Activated CD4-positive, CD25-positive, alpha-beta regulatory T cell (primary cell): ENCODE data around the gene TMEM204.
A peak's percentile ranks its signal among the peaks of the same experiment; 100 is the strongest.

Experiments
- DNase-seq, 4 experiments: peaks; one replicate each; lab custom pipeline; 2025; lab: John Stamatoyannopoulos, UW

Gene TMEM204

DNA sequence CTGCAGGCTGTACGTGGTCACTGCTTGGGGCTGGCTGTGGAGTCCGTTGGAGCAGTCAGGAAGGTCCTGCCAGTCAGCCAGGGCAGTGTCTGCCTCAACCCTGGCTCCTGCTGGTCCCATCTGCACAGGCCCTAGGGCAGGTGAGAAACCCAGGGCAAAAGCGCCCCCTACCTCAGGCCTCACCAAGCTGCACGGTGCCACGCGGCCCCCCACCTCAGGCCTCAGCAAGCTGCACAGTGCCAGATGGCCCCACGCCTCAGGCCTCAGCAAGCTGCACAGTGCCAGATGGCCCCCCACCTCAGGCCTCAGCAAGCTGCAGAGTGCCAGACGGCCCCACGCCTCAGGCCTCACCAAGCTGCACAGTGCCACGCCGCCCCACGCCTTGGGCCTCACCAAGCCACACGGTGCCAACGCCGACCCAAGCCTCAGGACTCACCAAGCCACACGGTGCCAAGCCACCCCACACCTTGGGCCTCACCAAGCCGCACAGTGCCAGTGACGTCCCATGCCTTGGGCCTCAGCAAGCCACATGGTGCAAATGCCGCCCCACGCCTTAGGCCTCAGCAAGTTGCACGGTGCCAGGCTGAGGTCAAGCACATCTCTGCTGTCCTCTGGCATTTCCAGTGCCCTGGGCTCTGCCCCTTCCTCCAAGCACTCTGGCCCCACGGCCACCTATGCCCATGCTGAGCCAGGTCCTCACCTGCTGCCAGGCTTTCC, 5.5 kb downstream of the TMEM204 start:
- DNase-seq: no peak

DNA sequence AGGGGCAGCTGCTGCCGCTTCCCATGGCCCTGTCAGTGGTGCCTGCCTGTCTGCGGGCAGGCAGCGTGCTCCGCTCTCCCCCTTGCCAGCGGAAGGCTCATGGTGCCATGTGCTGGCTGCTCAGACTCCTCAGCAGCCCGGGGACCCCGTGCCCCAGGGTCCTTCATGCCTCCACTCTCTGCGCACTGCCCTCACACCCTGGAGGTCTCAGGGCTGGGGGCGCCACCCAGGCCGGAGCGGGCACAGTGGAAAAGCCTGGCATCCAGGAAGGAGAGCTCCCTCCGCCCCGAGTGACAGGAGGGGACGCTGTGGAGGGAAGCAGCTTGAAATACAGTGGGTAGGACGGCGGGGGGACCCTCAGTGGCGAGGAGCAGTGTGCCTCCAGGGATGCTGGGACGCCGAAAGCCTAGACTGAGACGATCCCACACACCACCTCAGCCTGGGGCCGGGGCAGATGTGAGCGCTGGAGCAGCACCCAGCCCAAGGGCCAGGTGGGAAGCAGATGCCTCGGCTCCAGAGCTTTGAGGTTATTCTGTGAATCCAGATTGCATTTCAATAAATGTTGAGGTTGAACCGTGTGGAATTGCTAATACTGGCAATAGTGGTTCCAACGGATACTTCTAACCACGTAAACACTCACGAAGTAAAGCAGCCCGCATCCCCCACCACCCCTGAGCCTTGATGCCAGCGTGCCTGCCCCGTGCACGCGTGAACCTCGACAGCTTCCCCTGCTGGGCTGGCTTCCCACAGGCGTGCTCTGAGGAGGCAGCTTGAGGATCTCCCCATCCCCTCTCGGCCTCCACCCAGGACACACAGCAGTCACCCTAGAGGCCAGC, 6.5 kb downstream of the TMEM204 start:
- DNase-seq: no peak

DNA sequence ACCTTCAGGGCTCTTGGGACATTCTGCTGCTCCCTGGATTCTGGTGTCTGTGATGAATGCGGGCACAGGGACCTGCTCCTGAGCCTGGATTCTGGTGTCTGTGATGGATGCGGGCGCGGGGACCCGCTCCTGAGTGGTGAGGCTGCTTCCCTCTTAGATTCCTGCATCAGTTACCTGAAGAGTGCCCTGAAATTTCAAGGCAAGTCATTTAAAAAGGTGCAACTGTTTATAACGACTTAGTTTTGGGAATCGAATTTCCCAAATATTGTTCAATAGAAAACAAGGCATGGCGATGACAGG, 7.0 kb downstream of the TMEM204 start:
- no peak for DNase-seq

DNA sequence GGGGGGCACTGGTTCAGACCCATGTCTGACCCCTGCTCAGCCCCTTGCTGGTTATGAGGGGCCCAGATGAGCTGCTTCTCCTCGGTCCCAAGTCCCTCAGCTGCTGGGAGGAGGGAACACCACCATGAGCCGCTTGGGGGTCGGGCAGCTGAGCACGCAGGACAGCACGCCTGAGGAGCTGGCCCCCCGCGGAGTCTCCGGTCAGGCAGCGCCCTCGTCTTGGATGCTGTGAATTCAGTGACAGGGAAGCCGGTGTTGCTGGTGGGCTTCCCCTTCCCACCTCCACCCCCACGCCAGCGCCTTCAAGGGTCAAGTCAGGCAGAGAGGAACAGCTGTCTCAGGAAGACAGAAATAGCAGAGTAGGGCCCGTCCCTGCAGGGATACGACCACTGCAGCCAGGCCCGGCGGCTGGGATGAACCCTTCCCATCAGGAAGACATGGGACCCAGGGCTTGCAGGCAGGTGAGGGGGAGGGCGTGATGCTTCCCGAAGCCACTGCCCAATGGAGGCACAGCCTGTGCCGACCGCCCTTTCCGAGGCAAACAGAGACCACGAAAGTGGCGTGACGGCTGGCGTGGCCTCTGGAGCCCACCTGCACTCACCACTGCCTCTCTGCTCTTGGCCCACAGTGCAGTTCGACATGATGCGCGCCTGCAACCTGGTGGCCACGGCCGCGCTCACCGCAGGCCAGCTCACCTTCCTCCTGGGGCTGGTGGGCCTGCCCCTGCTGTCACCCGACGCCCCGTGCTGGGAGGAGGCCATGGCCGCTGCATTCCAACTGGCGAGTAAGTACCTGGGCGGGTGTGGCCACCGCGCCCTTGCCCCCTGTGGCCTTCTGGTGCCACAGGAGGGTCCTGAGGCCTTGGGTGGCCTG, 8.1 kb downstream of the TMEM204 start:
- no peak for DNase-seq

DNA sequence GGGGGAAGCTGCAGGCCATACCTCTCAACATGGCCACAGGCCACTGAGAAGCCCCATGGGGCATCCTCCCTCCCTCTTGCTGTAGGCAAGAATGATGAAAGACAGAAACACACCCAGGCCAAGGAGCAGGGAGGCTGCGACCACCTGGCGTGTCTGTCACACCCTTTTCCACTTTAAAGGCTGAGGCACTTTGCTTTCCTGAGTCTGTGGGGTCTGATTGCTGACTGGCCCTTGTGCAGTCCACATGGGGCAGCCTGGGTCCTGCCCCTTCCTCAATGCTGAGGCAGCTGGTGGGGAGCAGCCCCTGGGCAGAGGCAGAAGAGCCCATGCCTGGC, 8.7 kb downstream of the TMEM204 start:
- no peak for DNase-seq

DNA sequence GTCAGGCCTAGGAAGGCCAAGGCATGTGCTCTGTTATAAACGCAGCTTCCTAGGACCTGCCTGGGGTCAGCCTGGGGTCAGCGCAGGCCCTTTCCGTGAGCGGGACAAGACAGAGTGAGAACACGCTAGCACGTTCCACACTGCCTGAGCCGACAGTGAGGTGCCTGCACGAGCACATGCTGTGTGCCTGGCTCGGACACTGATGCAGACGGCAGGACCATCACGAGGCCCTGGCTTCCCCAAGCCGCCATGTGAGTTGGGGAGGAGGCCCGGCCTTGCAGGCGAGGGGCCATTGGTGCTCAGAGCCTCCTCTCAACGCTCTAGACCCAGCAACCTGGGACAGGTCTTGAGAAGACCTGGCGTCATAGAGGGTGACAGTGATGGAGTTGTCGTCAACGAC, 9.1 kb downstream of the TMEM204 start:
- no peak for DNase-seq

DNA sequence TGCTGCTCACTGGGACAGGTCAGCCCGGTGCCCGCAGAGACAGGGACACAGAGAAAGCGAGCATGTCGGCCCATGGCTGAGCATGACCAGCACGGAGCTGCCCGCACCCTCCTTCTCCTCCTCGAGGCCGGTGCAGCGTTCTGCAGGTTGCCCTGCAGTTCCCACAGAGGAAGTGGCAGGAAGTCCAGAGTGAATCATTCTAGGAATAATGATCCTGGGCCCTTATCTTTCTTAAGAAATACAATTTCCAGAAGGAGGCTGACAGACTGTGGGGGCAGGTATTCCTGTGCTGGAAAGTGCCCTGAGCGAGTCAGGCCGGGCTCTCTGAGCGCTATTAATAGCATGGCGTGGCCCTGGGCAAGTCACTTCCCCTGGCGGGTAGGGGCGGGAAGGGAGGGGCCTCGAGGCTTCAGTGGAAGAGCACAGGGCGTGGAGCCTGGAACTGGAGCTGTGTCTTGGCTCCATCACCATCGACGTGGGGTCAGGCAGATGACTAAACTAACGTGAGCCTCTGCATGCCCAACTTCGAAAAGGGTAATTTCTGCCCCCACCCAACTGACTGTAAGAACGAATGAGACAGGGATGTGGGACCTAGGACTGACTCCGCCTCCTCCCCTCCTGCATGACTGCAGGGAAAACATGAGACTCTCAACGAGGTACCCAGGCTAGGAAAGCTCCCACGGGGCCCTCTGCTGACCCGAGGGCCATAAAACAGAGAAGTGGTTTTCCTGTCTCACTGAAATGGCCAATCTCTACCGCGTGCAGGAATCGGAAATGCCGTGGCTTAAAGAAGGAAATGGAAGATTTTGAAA, 9.8 kb downstream of the TMEM204 start:
- DNase-seq: peak in 1 of 4 experiments; percentile 58

DNA sequence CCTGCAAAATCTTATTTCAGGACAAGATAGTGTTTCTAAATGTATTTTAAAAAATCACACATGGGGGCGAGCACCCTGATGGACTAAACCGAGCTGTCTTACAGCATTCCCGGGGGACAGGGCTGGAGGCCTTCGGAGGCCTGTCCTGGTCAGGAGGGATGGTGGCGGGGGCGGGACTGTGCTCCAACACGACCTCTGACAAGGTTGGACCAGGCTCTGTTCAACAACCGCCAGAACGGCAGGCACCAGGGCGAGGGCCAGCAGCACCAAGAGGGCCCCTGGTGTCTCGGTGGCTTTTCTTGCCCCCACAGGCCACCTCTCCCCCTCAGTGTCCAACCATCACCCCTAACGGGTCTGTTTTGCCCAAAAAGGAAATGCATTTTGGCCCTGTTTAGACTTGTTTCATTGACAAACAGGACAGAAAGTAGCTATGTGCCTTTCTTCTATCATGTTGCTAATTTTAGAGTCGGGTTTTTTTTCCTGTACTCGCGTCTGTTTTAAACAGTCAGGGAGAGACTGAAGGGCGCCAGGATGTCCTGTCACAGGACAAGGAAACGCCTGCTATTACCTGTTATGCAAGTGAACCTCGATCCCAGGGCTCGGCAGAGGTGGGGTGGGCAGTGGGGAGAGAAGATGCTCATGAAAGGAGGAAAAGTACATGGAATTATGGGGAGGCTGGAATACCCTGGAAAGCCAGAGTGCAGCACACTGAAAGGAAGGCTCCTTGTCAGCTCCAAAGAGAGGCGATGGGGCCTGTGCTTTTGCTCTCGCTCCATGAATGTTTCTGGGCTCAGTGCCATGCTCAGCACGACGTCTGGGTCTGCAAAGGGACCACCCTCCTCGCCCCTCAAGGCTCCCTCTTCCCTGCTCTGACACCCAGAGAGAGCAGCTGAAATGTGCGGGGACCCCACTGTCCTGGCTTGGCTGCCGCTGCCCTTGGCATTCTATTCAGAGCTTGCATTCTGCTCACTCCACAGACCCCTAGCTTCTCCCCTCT, 11.9 kb downstream of the TMEM204 start:
- no peak for DNase-seq

DNA sequence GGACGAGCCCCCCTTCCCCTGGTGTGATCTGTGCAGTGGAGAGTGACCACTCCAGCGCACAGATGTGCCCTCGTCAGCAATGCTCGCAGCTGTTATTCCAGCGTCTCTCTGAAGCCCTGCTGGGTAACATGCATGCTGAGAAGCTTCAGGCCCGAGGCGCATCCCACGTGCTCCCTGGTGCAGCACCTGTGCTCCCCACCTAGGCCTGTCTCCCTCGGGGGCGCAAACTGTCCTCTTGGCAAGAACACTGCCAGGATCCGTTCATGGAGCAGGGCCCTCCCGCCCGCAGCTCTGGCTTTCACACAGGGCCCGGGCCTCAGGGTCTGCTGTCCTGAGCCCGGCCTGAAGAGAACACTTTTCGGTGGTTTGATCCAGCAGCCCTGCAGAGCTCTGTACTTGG, 13.0 kb downstream of the TMEM204 start:
- DNase-seq: no peak

DNA sequence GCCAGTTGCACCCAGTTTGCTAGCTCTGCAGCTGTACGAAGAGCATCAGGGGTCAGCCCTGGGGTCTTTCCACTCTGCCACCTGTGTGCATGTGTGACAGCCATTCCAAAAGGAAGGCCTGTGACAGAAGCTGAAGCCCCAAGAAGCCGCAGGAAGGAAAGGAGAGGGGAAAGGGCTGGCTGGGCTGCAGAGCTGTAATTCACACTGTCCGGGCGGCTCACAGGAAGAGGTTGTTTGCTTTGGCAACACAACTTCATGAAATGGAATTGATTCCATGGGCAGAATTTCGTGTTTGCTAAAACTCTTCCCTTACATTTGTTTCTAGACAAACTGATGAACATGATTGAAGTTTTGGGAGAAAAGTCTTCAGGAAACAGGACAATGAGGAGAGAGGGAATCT, 14.8 kb downstream of the TMEM204 start:
- DNase-seq: no peak

DNA sequence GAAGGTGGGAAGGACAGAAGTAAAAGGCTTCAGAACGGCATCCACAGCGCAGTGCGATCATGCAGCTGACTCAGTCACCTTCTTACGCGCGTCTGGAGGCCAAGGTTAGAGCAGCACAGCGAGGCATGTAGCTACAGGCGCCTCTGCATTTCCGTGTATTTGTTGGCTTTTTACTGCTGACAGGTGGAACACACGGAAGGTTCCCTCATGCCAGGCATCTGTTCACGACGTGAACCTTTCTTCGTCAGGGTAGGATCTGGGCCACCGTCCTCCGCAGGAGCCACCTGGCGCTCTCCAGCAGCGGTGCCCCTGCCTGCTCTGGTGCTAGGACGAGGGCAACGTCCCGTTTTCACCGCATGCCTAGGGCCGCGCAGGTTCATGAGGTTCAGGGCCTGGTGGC, 15.3 kb downstream of the TMEM204 start:
- no peak for DNase-seq

DNA sequence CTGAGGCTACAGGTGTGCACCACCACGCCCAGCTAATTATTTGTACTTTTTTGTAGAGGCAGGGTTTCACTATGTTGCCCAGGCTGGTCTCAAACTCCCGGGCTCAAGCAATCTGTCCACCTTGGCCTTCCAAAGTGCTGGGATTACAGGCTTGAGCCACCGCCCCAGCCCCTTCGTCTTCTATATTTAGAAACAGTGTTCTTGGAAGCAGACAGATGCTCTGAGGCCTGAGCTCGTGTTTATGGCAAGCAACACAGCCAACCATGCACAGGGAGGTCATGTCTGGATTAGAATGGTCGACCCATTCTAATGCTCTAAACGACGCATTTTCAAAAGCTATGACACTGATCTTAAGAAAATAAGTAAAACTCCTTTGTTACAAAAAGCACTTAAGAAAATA, 16.6 kb downstream of the TMEM204 start:
- no peak for DNase-seq

DNA sequence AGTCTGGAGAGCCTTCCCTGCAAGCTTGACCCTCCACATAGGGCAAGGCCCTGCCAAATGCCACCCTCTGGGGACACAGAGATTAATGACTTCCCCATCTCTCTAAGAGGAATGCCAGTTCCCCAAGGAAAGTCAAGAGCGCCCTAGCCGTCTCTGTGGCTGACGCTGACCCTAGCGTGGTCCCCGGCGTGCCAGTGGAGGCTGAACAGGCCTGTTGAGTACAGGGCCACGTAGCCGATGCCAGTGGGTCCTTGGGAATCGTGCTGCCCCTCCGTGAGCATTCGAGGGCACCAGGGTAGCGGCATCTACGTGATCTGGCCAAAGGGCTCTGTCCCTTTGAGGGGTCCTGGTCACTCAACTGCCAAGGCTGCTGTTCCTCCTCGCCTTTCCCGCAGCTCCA, 17.2 kb downstream of the TMEM204 start:
- no peak for DNase-seq

DNA sequence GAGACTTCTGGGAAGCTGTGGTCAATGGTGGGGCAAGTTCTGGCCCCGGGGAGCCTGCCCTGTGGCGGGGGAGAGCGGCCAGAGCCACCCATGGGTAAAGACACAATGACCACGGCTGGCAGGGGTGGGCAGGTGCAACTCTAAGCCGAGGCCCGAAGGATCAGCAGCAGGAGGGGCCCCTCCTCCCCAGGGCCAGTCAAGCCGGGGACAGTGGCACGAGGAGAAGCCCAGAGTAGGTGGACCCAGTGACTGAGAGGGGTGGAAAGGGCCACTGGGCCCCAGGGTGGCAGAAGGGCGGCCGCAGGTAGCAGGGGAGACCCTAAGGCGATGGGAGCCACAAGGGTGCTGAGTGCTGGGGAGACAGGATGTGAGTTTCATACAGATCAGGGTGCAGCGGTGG, 17.7 kb downstream of the TMEM204 start:
- no peak for DNase-seq

DNA sequence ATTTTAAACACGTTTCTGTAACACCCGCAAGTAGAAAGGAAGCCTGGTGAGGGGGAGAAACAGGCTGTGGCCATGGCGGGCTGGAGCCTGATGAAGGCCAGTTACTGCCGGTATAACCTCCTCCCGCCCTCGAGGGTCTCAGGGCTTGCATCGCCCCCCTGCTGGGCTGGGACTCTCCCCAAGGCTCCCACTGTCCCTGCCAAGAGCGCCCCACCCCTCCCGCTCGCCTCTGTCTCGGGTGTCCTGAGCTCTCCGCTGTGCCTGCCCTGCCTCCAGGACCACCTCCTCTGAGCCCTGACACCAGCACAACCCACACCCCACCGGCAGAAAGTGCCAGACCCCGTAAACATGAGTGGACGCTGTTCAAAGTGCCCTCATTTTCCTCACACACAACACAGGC, 18.7 kb downstream of the TMEM204 start:
- DNase-seq: no peak

DNA sequence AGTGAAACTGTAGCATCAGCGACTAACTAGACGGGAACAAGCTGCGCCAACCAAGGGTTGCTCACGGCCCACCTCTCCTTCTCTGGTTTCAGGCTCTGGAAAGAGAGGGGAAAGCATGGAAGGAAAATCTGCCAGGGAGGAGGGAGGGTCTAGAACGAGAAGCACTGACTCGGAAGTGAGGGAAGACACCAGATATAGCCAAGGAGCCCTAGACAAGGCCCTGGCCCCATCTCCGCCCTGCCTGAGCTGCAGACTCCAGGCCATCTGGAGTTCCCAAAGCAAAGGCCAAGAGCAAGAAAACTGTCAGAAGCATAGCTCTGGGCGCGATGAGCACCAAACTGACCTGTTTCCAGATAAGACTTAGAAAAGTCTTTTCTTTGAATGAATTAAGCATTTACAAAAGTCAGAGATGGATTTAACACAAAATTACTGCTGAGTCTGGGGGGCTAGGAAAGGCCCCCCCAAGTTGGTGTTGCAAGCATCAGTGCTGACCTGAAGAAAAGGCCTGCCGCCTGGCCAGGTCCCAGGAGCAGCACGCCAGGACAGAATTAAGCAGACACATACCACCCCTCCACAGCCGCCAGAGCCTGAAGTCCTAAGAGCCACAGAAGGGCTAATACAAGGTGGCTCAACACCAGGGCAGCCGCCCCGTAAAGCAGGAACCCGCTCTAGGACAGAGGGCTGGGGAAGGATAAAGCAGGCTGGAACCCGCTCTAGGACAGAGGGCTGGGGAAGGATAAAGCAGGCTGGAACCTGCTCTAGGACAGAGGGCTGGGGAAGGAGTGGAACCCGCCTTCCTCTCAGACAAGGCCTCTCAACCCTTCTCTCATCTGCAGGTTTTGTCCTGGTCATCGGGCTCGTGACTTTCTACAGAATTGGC, 20.7 kb downstream of the TMEM204 start:
- no peak for DNase-seq

DNA sequence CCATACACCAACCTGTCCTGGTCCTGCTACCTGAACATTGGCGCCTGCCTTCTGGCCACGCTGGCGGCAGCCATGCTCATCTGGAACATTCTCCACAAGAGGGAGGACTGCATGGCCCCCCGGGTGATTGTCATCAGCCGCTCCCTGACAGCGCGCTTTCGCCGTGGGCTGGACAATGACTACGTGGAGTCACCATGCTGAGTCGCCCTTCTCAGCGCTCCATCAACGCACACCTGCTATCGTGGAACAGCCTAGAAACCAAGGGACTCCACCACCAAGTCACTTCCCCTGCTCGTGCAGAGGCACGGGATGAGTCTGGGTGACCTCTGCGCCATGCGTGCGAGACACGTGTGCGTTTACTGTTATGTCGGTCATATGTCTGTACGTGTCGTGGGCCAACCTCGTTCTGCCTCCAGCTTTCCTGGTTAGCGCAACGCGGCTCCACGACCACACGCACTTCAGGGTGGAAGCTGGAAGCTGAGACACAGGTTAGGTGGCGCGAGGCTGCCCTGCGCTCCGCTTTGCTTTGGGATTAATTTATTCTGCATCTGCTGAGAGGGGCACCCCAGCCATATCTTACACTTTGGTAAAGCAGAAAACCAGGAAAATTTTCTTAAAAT, 21.5 kb downstream of the TMEM204 start:
- DNase-seq: no peak

DNA sequence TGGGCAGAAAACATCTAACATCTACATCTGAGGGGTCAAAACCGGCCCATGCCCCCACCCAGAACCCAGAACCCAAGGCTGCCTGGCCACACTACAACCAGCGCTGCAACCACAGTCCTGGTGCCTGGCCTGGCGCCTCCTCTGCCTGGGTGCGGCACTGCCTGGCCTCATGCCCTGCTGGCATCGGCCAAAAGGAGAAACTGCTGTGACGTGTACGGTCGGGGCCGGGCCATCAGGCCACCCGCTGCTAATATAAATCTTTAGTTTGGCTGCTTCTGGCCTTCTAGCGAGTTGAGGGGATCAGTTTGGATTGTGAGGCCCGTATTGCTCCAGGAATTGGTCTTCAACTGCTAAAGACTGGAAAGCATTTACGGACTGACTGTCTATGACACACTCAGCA, 22.8 kb downstream of the TMEM204 start:
- no peak for DNase-seq

DNA sequence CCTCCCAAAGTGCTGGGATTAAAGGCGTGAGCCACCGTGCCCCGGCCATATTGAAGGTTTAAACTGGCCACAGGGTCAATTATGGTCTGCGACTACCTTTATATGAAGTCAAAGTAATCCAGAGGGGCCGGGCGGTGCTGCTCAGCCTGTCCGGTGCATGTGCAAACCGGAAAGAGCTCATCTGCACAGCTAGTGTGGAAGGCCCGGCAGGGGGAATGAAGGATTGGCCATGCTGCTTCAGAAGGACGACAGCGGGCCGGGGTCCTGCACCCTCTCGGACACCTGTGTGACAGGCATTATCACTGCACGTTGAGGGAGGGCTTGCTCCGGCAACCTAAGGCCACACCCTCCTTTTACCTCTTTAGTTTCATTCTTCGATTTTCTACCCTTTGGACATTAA, 23.6 kb downstream of the TMEM204 start:
- DNase-seq: no peak
